Measurements from ENCODE around the gene AGAP1. TPM values are rescaled to one million over a fixed set of nuclear protein-coding genes. Genes with fewer than 3 reads are reported as not detected.

AGAP1 gene
- total RNA-seq, 1 donor, result 18.5 TPM

DNA sequence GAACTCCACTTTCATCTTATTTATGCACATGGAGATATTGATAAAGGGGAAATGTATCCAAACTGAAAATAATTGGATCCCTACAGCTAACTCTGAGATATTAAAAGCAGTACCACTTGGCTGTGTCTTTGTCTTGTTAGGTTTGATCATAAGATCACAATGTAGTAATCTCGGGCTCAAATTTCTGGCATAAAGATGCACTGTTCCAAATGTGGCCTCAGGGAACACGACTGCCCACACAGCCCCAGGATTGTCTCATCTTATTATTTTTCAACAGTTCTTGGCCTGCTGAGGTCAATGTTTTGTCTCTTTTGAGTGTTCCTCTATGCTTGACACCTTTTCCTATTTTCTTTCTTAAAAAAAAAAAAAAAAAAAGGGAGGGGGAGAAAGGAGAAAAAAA is 560.3 kb downstream of the AGAP1 start:
- DNase-seq (ENCODE audit: insufficient read length, low spot score, missing footprints), result no peak

DNA sequence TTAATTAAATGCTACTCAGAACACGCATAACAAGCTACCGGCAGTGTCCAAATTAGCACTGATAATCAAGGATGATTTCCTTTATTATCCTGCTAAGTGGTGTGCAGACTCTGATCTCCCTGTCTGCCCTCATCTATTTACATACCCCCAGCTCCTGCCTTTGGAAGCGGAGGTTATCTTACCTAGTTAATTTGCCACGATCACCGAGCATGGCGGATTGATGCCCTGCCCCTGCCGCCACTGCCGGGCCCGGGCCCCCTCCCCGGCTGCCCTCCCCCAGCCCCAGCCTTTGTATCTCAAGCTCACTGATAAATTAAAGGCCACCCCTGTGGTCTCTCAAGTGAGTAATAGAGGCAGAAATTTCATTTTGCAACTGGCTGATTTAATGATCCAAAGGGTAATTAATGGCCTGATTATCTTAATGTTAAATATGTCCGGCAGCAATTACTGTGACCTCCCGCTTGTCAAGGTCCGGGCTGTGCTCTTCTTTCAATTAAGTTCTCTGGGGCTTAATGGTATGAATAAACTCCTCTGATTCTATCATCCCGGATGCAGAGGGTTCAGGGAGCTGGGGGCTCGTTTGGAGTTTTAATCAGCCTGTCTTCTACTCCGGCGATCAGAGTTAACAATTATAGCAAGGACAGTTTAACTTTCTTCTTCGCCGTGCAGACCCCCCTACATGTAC is 560.9 kb downstream of the AGAP1 start:
- no peaks in the 10 kb centered on the region for H3K27me3 ChIP-seq (ENCODE audit: insufficient read depth, low read length)
- no peak overlapping the region for H3K4me2 ChIP-seq (ENCODE audit: insufficient read depth, low read length)
- H4K20me1 ChIP-seq (ENCODE audit: insufficient read depth, low read length), result no peaks in the 10 kb centered on the region
- TF ChIP-seq, protein P1, sequence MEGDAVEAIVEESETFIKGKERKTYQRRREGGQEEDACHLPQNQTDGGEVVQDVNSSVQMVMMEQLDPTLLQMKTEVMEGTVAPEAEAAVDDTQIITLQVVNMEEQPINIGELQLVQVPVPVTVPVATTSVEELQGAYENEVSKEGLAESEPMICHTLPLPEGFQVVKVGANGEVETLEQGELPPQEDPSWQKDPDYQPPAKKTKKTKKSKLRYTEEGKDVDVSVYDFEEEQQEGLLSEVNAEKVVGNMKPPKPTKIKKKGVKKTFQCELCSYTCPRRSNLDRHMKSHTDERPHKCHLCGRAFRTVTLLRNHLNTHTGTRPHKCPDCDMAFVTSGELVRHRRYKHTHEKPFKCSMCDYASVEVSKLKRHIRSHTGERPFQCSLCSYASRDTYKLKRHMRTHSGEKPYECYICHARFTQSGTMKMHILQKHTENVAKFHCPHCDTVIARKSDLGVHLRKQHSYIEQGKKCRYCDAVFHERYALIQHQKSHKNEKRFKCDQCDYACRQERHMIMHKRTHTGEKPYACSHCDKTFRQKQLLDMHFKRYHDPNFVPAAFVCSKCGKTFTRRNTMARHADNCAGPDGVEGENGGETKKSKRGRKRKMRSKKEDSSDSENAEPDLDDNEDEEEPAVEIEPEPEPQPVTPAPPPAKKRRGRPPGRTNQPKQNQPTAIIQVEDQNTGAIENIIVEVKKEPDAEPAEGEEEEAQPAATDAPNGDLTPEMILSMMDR (IDR thresholded peaks at IDR 0.05; ENCODE audit: extremely low read depth, low read depth, low read length), result no peak
- no peaks in the 10 kb centered on the region for H3K9me3 ChIP-seq (ENCODE audit: low read depth, low read length)
- no peak overlapping the region for H2AFZ ChIP-seq (ENCODE audit: low read length)
- no peaks in the 10 kb centered on the region for H3K4me1 ChIP-seq (ENCODE audit: insufficient read depth, low read length)
- no peak overlapping the region for H3K4me3 ChIP-seq (ENCODE audit: insufficient read depth, low read length)
- no peak for DNase-seq (ENCODE audit: insufficient read length, low spot score, missing footprints)
- no peaks in the 10 kb centered on the region for H3K36me3 ChIP-seq (ENCODE audit: insufficient read depth, low read length)
- H3K27ac ChIP-seq (ENCODE audit: low read depth, low read length), result no peak overlapping the region
- H3K79me2 ChIP-seq (ENCODE audit: insufficient read depth, low read length), result no peaks in the 10 kb centered on the region

More for the DNA sequence above, 560.3 kb downstream of the AGAP1 start:
- H3K27me3 ChIP-seq (ENCODE audit: insufficient read depth, low read length), result no peaks in the 10 kb centered on the region
- no peaks in the 10 kb centered on the region for H3K4me1 ChIP-seq (ENCODE audit: insufficient read depth, low read length)
- H3K79me2 ChIP-seq (ENCODE audit: insufficient read depth, low read length), result no peaks in the 10 kb centered on the region
- H3K4me2 ChIP-seq (ENCODE audit: insufficient read depth, low read length), result no peak overlapping the region
- no peaks in the 10 kb centered on the region for H3K9me3 ChIP-seq (ENCODE audit: low read depth, low read length)
- H3K36me3 ChIP-seq (ENCODE audit: insufficient read depth, low read length), result peaks cover 1% of the 10 kb centered on the region
- H4K20me1 ChIP-seq (ENCODE audit: insufficient read depth, low read length), result no peaks in the 10 kb centered on the region
- H3K27ac ChIP-seq (ENCODE audit: low read depth, low read length), result no peak overlapping the region
- no peak overlapping the region for H2AFZ ChIP-seq (ENCODE audit: low read length)
- TF ChIP-seq, protein P1 (IDR thresholded peaks at IDR 0.05; ENCODE audit: extremely low read depth, low read depth, low read length), result no peak
- H3K4me3 ChIP-seq (ENCODE audit: insufficient read depth, low read length), result no peak overlapping the region

DNA sequence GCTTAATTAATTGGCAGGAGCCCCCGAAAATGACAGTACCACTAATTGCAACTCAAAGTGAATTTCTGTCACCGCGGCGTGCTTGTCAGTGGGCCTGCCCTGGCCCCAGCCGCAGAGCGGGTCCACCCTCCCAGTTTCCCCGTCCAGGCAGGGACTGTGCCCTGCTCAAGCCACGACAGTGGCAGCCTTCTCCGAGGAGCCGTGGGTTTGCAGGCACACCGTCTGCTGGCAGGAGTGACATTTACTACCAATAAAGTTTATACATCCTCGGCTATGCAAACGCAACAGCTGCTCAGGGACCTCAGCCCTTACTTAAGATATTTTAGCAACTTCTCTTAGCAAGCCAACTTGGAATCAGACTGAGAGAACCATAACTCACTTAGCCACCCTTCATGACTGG is 561.6 kb downstream of the AGAP1 start:
- Histone ChIP-seq H3K36me3 (ENCODE audit: insufficient read depth, low read length) (no peaks in the 10 kb centered on the region), H2AFZ (ENCODE audit: low read length) (no peak overlapping the region), H3K9me3 (ENCODE audit: low read depth, low read length) (no peaks in the 10 kb centered on the region), H3K4me1 (ENCODE audit: insufficient read depth, low read length) (no peaks in the 10 kb centered on the region), H3K79me2 (ENCODE audit: insufficient read depth, low read length) (no peaks in the 10 kb centered on the region), H3K27me3 (ENCODE audit: insufficient read depth, low read length) (no peaks in the 10 kb centered on the region), H3K4me3 (ENCODE audit: insufficient read depth, low read length) (no peak overlapping the region), H4K20me1 (ENCODE audit: insufficient read depth, low read length) (no peaks in the 10 kb centered on the region), H3K4me2 (ENCODE audit: insufficient read depth, low read length) (no peak overlapping the region), H3K27ac (ENCODE audit: low read depth, low read length) (no peak overlapping the region)
- DNase-seq (ENCODE audit: insufficient read length, low spot score, missing footprints), result no peak
- TF ChIP-seq, protein P1 (IDR thresholded peaks at IDR 0.05; ENCODE audit: extremely low read depth, low read depth, low read length), result no peak

DNA sequence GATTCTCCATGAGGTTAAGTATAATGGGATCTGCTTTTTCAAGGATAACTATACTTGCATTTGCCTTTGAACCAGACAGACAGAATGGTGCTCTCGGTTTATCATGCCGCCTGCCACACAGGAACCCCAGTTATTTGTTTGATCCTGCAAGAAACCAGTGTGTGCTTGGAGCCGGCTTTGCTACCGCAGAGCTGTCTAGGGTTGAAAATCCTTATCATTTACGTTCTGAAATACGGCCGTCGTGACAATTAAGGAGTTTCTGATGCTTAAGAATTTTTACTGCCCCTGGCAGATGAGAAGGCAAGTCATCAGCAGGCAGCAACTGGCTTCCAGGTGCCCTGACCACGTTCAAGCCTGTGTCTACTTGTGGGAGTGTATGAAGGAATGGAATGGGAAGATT is 562.3 kb downstream of the AGAP1 start:
- Histone ChIP-seq H3K79me2 (ENCODE audit: insufficient read depth, low read length) (no peaks in the 10 kb centered on the region), H3K27ac (ENCODE audit: low read depth, low read length) (no peak overlapping the region), H3K36me3 (ENCODE audit: insufficient read depth, low read length) (no peaks in the 10 kb centered on the region), H4K20me1 (ENCODE audit: insufficient read depth, low read length) (no peaks in the 10 kb centered on the region), H3K27me3 (ENCODE audit: insufficient read depth, low read length) (no peaks in the 10 kb centered on the region), H2AFZ (ENCODE audit: low read length) (no peak overlapping the region), H3K4me2 (ENCODE audit: insufficient read depth, low read length) (no peak overlapping the region), H3K4me1 (ENCODE audit: insufficient read depth, low read length) (no peaks in the 10 kb centered on the region), H3K4me3 (ENCODE audit: insufficient read depth, low read length) (no peak overlapping the region), H3K9me3 (ENCODE audit: low read depth, low read length) (no peaks in the 10 kb centered on the region)
- no peak for DNase-seq (ENCODE audit: insufficient read length, low spot score, missing footprints)
- TF ChIP-seq, protein P1 (IDR thresholded peaks at IDR 0.05; ENCODE audit: extremely low read depth, low read depth, low read length), result no peak
